HCT116 (cell line): ENCODE measurements around the gene UGT2B7. TPM values are rescaled to one million over a fixed set of nuclear protein-coding genes. Genes with fewer than 3 reads are reported as not detected.

Source experiments
- ATAC-seq: fragments of 200-7000 bp; cut with Tn5 transposase; 2 replicates; pipeline ENCODE4 v1.9.1; 2020; ENCODE audit warnings: mild to moderate bottlenecking, moderate library complexity
- BruUV-seq: library from RNA; stranded (reverse); fragments of 400-500 nt; replicated peaks from 2 replicates; lab custom pipeline; 2021; lab: Mats Ljungman, UMichigan
- CTCF ChIA-PET: fragments of 300-600 bp; sonication (Branson Sonifier 250); formaldehyde crosslinking; loops from one replicate; lab custom pipeline; 2021; ENCODE audit warnings: antibody characterized with exemption; lab: Charles Lee
- POLR2A ChIA-PET: fragments of 300-600, 350-600 bp; sonication (Branson Sonifier 250); formaldehyde crosslinking; loops from one replicate; lab custom pipeline; 2021; ENCODE audit warnings: antibody characterized with exemption; lab: Charles Lee
- RAD21 ChIA-PET, 2 experiments: fragments of 300-600 bp; sonication (Branson Sonifier 250); formaldehyde crosslinking; loops; one replicate each; lab custom pipeline; 2023; ENCODE audit warnings: low total read pairs in 2 of 2; ENCODE audit not compliant: uncharacterized antibody in 2 of 2, unreplicated experiment in 2 of 2, low non-redundant PET in 1 of 2; lab: Charles Lee
- DNase-seq: peaks from one replicate; pipeline ENCODE4 v3.0.0-alpha.2; 2010; ENCODE audit warnings: low read depth, low spot score
- H2AFZ ChIP-seq: fragments of 200-600 bp; shearing (Covaris generic), sonication (generic); 2 replicates; pipeline ENCODE4 v1.6.1; 2017; ENCODE audit warnings: low read depth, mixed run types, mixed read lengths, antibody characterized with exemption, low read length; ENCODE audit not compliant: poor library complexity, severe bottlenecking
- H3K27ac ChIP-seq: 2 replicates; pipeline ENCODE4 v1.5.1; 2012; ENCODE audit warnings: low read depth, low read length
- H3K27me3 ChIP-seq: fragments of 200-600 bp; sonication (generic); 2 replicates; pipeline ENCODE4 v1.6.1; 2016; ENCODE audit warnings: mixed run types, low read length, mixed read lengths; ENCODE audit not compliant: insufficient read depth
- H3K36me3 ChIP-seq, 2 experiments: fragments of 200-500 bp in 1 of 2; fragments of 200-600 bp in 1 of 2; sonication (Bioruptor generic) in 1 of 2; sonication (generic) in 1 of 2; 2 replicates each; pipeline versions ENCODE4 v1.5.1 to v1.6.1; 2014 to 2016; ENCODE audit warnings: low read length in 2 of 2, inconsistent platforms in 1 of 2, mixed read lengths in 1 of 2, mixed run types in 1 of 2; ENCODE audit not compliant: insufficient read depth in 2 of 2, control insufficient read depth in 1 of 2
- H3K4me1 ChIP-seq, 2 experiments: fragments of 200-600 bp in 1 of 2; sonication (generic) in 1 of 2; 2 replicates each; pipeline versions ENCODE4 v1.5.1 to v1.6.1; 2012 to 2017; ENCODE audit warnings: low read length in 2 of 2, inconsistent platforms in 1 of 2, mild to moderate bottlenecking in 1 of 2, mixed read lengths in 1 of 2, mixed run types in 1 of 2, moderate library complexity in 1 of 2; ENCODE audit not compliant: insufficient read depth in 2 of 2, control insufficient read depth in 1 of 2
- H3K4me2 ChIP-seq: fragments of 200-600 bp; sonication (generic); 2 replicates; pipeline ENCODE4 v1.6.1; 2017; ENCODE audit warnings: mixed run types, low read length, mixed read lengths
- H3K4me3 ChIP-seq, 2 experiments: fragments of 200-600 bp in 1 of 2; sonication (generic) in 1 of 2; replicated peaks in 1 of 2; 2 replicates each; pipeline ENCODE4 v1.5.1; 2011 to 2016; ENCODE audit warnings: low read length in 2 of 2, control low read depth in 1 of 2, low read depth in 1 of 2, mild to moderate bottlenecking in 1 of 2, mixed read lengths in 1 of 2, mixed run types in 1 of 2
- H3K79me2 ChIP-seq: fragments of 200-600 bp; sonication (generic); 2 replicates; pipeline ENCODE4 v1.6.1; 2017; ENCODE audit warnings: mild to moderate bottlenecking, mixed run types, low read length, moderate library complexity, mixed read lengths; ENCODE audit not compliant: insufficient read depth
- H3K9ac ChIP-seq: fragments of 200-600 bp; sonication (generic); 2 replicates; pipeline ENCODE4 v1.6.1; 2016; ENCODE audit warnings: low read length, mixed read lengths
- H3K9me2 ChIP-seq: fragments of 200-600 bp; sonication (generic), shearing (Covaris generic); 2 replicates; pipeline ENCODE4 v1.6.1; 2017; ENCODE audit warnings: mixed run types, mild to moderate bottlenecking, moderate library complexity; ENCODE audit not compliant: insufficient read depth
- H3K9me3 ChIP-seq, 2 experiments: fragments of 200-500 bp in 1 of 2; fragments of 200-600 bp in 1 of 2; sonication (Bioruptor generic) in 1 of 2; sonication (generic) in 1 of 2; 2 replicates each; pipeline ENCODE4 v1.6.1; 2014 to 2017; ENCODE audit warnings: low read length in 2 of 2, mixed read lengths in 2 of 2, inconsistent platforms in 1 of 2, low read depth in 1 of 2, mild to moderate bottlenecking in 1 of 2, mixed run types in 1 of 2, moderate library complexity in 1 of 2; ENCODE audit not compliant: control insufficient read depth in 1 of 2, insufficient read depth in 1 of 2
- H4K20me1 ChIP-seq: fragments of 200-600 bp; sonication (generic), shearing (Covaris generic); 2 replicates; pipeline ENCODE4 v1.6.1; 2017; ENCODE audit warnings: mixed run types, mild to moderate bottlenecking, moderate library complexity; ENCODE audit not compliant: insufficient read depth
- ATF3 ChIP-seq: IDR thresholded peaks from 2 replicates; pipeline ENCODE4 v1.6.1; 2012
- CEBPB ChIP-seq: IDR thresholded peaks from 2 replicates; pipeline ENCODE4 v1.6.1; 2012; ENCODE audit warnings: low read depth
- CTCF ChIP-seq, 3 experiments: fragments of 200-600 bp in 1 of 3; sonication (generic) in 1 of 3; IDR thresholded peaks in 2 of 3; conservative IDR thresholded peaks in 1 of 3; 2 replicates each; pipeline ENCODE4 v1.5.1; 2012 to 2017; ENCODE audit warnings: low read depth in 2 of 3, low read length in 2 of 3, antibody characterized with exemption in 1 of 3, borderline replicate concordance in 1 of 3, control low read depth in 1 of 3, mild to moderate bottlenecking in 1 of 3, mixed read lengths in 1 of 3, mixed run types in 1 of 3, moderate library complexity in 1 of 3; ENCODE audit not compliant: insufficient read depth in 1 of 3
- EGR1 ChIP-seq: IDR thresholded peaks from 2 replicates; pipeline ENCODE4 v1.6.1; 2012; ENCODE audit warnings: low read depth
- ELF1 ChIP-seq: IDR thresholded peaks from 2 replicates; pipeline ENCODE4 v1.6.1; 2012; ENCODE audit warnings: low read depth, borderline replicate concordance
- EZH2phosphoT487 ChIP-seq: fragments of 200-600 bp; IDR thresholded peaks from 2 replicates; pipeline ENCODE4 v1.6.1; 2018; ENCODE audit warnings: antibody characterized with exemption, borderline replicate concordance
- JUND ChIP-seq: IDR thresholded peaks from 2 replicates; pipeline ENCODE4 v1.6.1; 2012
- MAX ChIP-seq: IDR thresholded peaks from 2 replicates; pipeline ENCODE4 v1.6.1; 2012
- POLR2A ChIP-seq: IDR thresholded peaks from 2 replicates; pipeline ENCODE4 v1.7.0; 2011; ENCODE audit warnings: borderline replicate concordance; ENCODE audit not compliant: insufficient read depth, insufficient read length; ENCODE audit errors: extremely low read depth
- POLR2AphosphoS5 ChIP-seq: IDR thresholded peaks from 2 replicates; pipeline ENCODE4 v1.6.1; 2011; ENCODE audit warnings: mild to moderate bottlenecking, low read depth, low read length, moderate library complexity
- RAD21 ChIP-seq: IDR thresholded peaks from 2 replicates; pipeline ENCODE4 v1.6.1; 2012; ENCODE audit warnings: low read depth, mild to moderate bottlenecking
- REST ChIP-seq: IDR thresholded peaks from 2 replicates; pipeline ENCODE4 v1.6.1; 2012; ENCODE audit warnings: low read depth
- SIN3A ChIP-seq: IDR thresholded peaks from 2 replicates; pipeline ENCODE4 v1.6.1; 2012; ENCODE audit warnings: low read depth
- SP1 ChIP-seq: IDR thresholded peaks from 2 replicates; pipeline ENCODE4 v1.6.1; 2012; ENCODE audit warnings: low read depth
- SRF ChIP-seq: IDR thresholded peaks from 2 replicates; pipeline ENCODE4 v1.6.1; 2012; ENCODE audit warnings: low read depth
- TCF7L2 ChIP-seq: IDR thresholded peaks from 2 replicates; pipeline ENCODE4 v1.7.0; 2011; ENCODE audit warnings: borderline replicate concordance, inconsistent platforms; ENCODE audit not compliant: insufficient read depth, insufficient read length; ENCODE audit errors: extremely low read depth
- YY1 ChIP-seq: IDR thresholded peaks from 2 replicates; pipeline ENCODE4 v1.6.1; 2011; ENCODE audit warnings: low read length, low read depth, moderate library complexity, mild to moderate bottlenecking; ENCODE audit not compliant: insufficient replicate concordance; ENCODE audit errors: extremely low read depth
- ZBTB33 ChIP-seq: IDR thresholded peaks from 2 replicates; pipeline ENCODE4 v1.6.1; 2011; ENCODE audit warnings: mild to moderate bottlenecking, low read length, moderate library complexity; ENCODE audit not compliant: insufficient replicate concordance; ENCODE audit errors: extremely low read depth
- ZFX ChIP-seq: fragments of 450-650 bp; IDR thresholded peaks from 2 replicates; pipeline ENCODE4 v1.6.1; 2017
- ZNF274 ChIP-seq: fragments of 200-500 bp; sonication (Bioruptor generic); IDR thresholded peaks from 2 replicates; pipeline ENCODE4 v1.6.1; 2014; ENCODE audit warnings: mild to moderate bottlenecking, low read depth, low read length, inconsistent platforms
- intact Hi-C: fragments of 100-400 bp; cut with micrococcal nuclease; formaldehyde crosslinking; loops from 2 replicates; pipeline ENCODE4 v1.10.0; 2022
- total RNA-seq: library from RNA; stranded (reverse); gene quantifications from one replicate; pipeline ENCODE4 v1.2.1, GENCODE V29; 2021; ENCODE audit not compliant: unreplicated experiment

The UGT2B7 gene
- total RNA-seq, 1 experiment from 2014 or later: not detected

GRCh38 chr4:69066945-69067344, 29.3 kb upstream of the UGT2B7 start:
- no peak overlapping the region for H2AFZ ChIP-seq
- intact Hi-C loops: no loop called here
- no TSS peak for BruUV-seq
- no peaks in the 10 kb centered on the region for H3K4me1 ChIP-seq
- H3K9ac ChIP-seq: no peak overlapping the region
- no peaks in the 10 kb centered on the region for H3K36me3 ChIP-seq
- no peak for TF ChIP-seq MAX
- no peak for TF ChIP-seq ATF3
- TF ChIP-seq EGR1: no peak
- no peak for TF ChIP-seq RAD21
- TF ChIP-seq JUND: no peak
- no peak for TF ChIP-seq CEBPB
- no peak for TF ChIP-seq ZFX
- TF ChIP-seq ZBTB33: no peak
- no peak for TF ChIP-seq SRF
- TF ChIP-seq YY1: no peak
- no peak for TF ChIP-seq ELF1
- no peak for TF ChIP-seq POLR2AphosphoS5
- no peak for TF ChIP-seq EZH2phosphoT487
- no peak for TF ChIP-seq SP1
- no peak for TF ChIP-seq SIN3A
- TF ChIP-seq TCF7L2: no peak
- TF ChIP-seq CTCF (IDR thresholded peaks at IDR 0.05 in 2 of 3, conservative IDR thresholded peaks at IDR 0.05 in 1 of 3; ENCODE audit: borderline replicate concordance in 1 of 3, insufficient read depth in 1 of 3, low read depth in 2 of 3, low read length in 2 of 3): no peak
- TF ChIP-seq POLR2A: no peak
- no peak for TF ChIP-seq ZNF274
- no peak for TF ChIP-seq REST
- TF ChIP-seq, all 23 proteins: peak for 0
- Histone ChIP-seq H3K9me3 (no peaks in the 10 kb centered on the region), H3K9me2 (no peaks in the 10 kb centered on the region), H3K4me3 (no peak overlapping the region), H3K27ac (no peak overlapping the region), H3K4me2 (no peak overlapping the region), H3K79me2 (no peaks in the 10 kb centered on the region), H4K20me1 (no peaks in the 10 kb centered on the region), H3K27me3 (no peaks in the 10 kb centered on the region)
- ChIA-PET POLR2A (no interaction called here), CTCF (no interaction called here), RAD21 (no interaction called here)
- DNase-seq (no peak), ATAC-seq (no peak)
